Stimulated activated CD4-positive, alpha-beta T cell treated with anti-CD3 and anti-CD28 coated beads, Interleukin-4, amount 100 ng/mL, for 1 hour (primary cell): ENCODE data around the gene PPP1CB.
A peak's percentile ranks its signal among the peaks of the same experiment; 100 is the strongest.

Experiments
- DNase-seq: peaks from one replicate; pipeline ENCODE4 v3.0.0-alpha.2; 2020

Gene PPP1CB

GRCh38 chr2:28745876-28746275 lies 5.8 kb upstream of the PPP1CB start:
- DNase-seq, result no peak

GRCh38 chr2:28746429-28747111 lies 5.1 kb upstream of the PPP1CB start:
- DNase-seq, result no peak

- DNase-seq, result no peak
Observed at GRCh38 chr2:28747714-28748113, 3.9 kb upstream of the PPP1CB start.

GRCh38 chr2:28748176-28748575 lies 3.5 kb upstream of the PPP1CB start:
- DNase-seq, result no peak

GRCh38 chr2:28748941-28749340 lies 2.7 kb upstream of the PPP1CB start:
- no peak for DNase-seq

GRCh38 chr2:28749526-28749925 lies 2.1 kb upstream of the PPP1CB start:
- no peak for DNase-seq

GRCh38 chr2:28750316-28751251 lies 1.0 kb upstream of the PPP1CB start:
- DNase-seq, result peak; percentile 8

GRCh38 chr2:28751956-28752630 lies 463 bp downstream of the PPP1CB start:
- DNase-seq, result no peak

GRCh38 chr2:28752631-28753376 lies 1.2 kb downstream of the PPP1CB start:
- no peak for DNase-seq

- no peak for DNase-seq
Observed at GRCh38 chr2:28754321-28754720, 2.7 kb downstream of the PPP1CB start.

- DNase-seq, result no peak
Observed at GRCh38 chr2:28755421-28755820, 3.8 kb downstream of the PPP1CB start.

- DNase-seq, result no peak
Observed at GRCh38 chr2:28758459-28758858, 6.8 kb downstream of the PPP1CB start.

GRCh38 chr2:28761420-28761819 lies 9.8 kb downstream of the PPP1CB start:
- no peak for DNase-seq

GRCh38 chr2:28764909-28765711 lies 13.5 kb downstream of the PPP1CB start:
- no peak for DNase-seq

- no peak for DNase-seq
Observed at GRCh38 chr2:28766070-28766469, 14.4 kb downstream of the PPP1CB start.

GRCh38 chr2:28767337-28767736 lies 15.7 kb downstream of the PPP1CB start:
- DNase-seq, result no peak

GRCh38 chr2:28768422-28768821 lies 16.8 kb downstream of the PPP1CB start:
- DNase-seq, result no peak

- DNase-seq, result no peak
Observed at GRCh38 chr2:28768952-28769351, 17.3 kb downstream of the PPP1CB start.

- no peak for DNase-seq
Observed at GRCh38 chr2:28772351-28772750, 20.7 kb downstream of the PPP1CB start.

GRCh38 chr2:28776471-28776870 lies 24.8 kb downstream of the PPP1CB start:
- DNase-seq, result no peak

- DNase-seq, result no peak
Observed at GRCh38 chr2:28778392-28778791, 26.8 kb downstream of the PPP1CB start.

- no peak for DNase-seq
Observed at GRCh38 chr2:28779001-28779400, 27.4 kb downstream of the PPP1CB start.
